Measurements from ENCODE around the gene CD164. TPM values are rescaled to one million over a fixed set of nuclear protein-coding genes. Genes with fewer than 3 reads are reported as not detected.

The CD164 gene
- total and polyA plus RNA-seq, 2 donors (not counting 3 experiments of a cell fraction or from before 2014, with no cell fraction given) = 116 to 172 TPM

- no peak for DNase-seq (ENCODE audit: low read depth, low spot score)
- no peaks in the 10 kb centered on the region for H4K20me1 ChIP-seq (replicated peaks; ENCODE audit: control insufficient read depth, extremely low read depth, insufficient read depth, low read length)
- BruUV-seq (replicated peaks) = no TSS peak
- H3K36me3 ChIP-seq (ENCODE audit: control insufficient read depth in 2 of 2, extremely low read depth in 1 of 2, insufficient read depth in 2 of 2, low read length in 2 of 2) = no peaks in the 10 kb centered on the region
- ChIA-PET CTCF (no interaction called here), POLR2A (no interaction called here)
- H3K4me1 ChIP-seq (ENCODE audit: control insufficient read depth, extremely low read depth, insufficient read depth, low read length) = no peaks in the 10 kb centered on the region
- H3K9me1 ChIP-seq (replicated peaks; ENCODE audit: control insufficient read depth, extremely low read depth, insufficient read depth, low read length) = no peaks in the 10 kb centered on the region
- H3K9me3 ChIP-seq (replicated peaks; ENCODE audit: control insufficient read depth, insufficient read depth, low read length) = no peaks in the 10 kb centered on the region
- H3K9ac ChIP-seq (replicated peaks; ENCODE audit: extremely low read depth, insufficient read depth, low read length) = no peak overlapping the region
- H3K27ac ChIP-seq (ENCODE audit: insufficient read depth, low read depth, low read length) = no peak overlapping the region
- no peak overlapping the region for H2AFZ ChIP-seq (ENCODE audit: low read depth, low read length)
- H3K79me2 ChIP-seq (ENCODE audit: control insufficient read depth, insufficient read depth, low read length) = no peaks in the 10 kb centered on the region
- intact Hi-C loops (cut with micrococcal nuclease) = no loop called here
- TF ChIP-seq POLR2A (IDR thresholded peaks at IDR 0.05; ENCODE audit: low read depth, low read length) (no peak), FOS (IDR thresholded peaks at IDR 0.05; ENCODE audit: borderline replicate concordance, insufficient read depth, low read length) (no peak), JUN (IDR thresholded peaks at IDR 0.05; ENCODE audit: borderline replicate concordance, insufficient read depth, insufficient read length, low read depth) (no peak), POLR2AphosphoS5 (IDR thresholded peaks at IDR 0.05; ENCODE audit: insufficient read depth, low read depth, low read length) (no peak), CTCF (IDR thresholded peaks at IDR 0.05; ENCODE audit: extremely low read depth in 1 of 2, insufficient read depth in 1 of 2, low read depth in 1 of 2, low read length in 2 of 2) (no peak)
- dilution Hi-C loops (cut with MboI; ENCODE audit: extremely low pct_ligation_motif_present, low sequenced_read_pairs) = no loop called here
- no peak for FAIRE-seq
- no peak overlapping the region for H3K4me2 ChIP-seq (ENCODE audit: insufficient read depth, low read length)
- H3K4me3 ChIP-seq (replicated peaks in 1 of 3; ENCODE audit: insufficient read depth in 1 of 3, low read depth in 1 of 3, low read length in 3 of 3) = no peak overlapping the region
- H3K27me3 ChIP-seq (ENCODE audit: control insufficient read depth in 2 of 2, insufficient read depth in 2 of 2, low read length in 2 of 2) = peaks cover 1 to 3% of the 10 kb centered on the region in 2 experiments
Observed at GRCh38 chr6:109332748-109333147, 49.5 kb downstream of the CD164 start.

GRCh38 chr6:109331081-109331480 is 51.2 kb downstream of the CD164 start:
- no peak overlapping the region for H3K27ac ChIP-seq (ENCODE audit: insufficient read depth, low read depth, low read length)
- no TSS peak for BruUV-seq (replicated peaks)
- intact Hi-C loops (cut with micrococcal nuclease) = no loop called here
- DNase-seq (ENCODE audit: low read depth, low spot score) = no peak
- H3K9ac ChIP-seq (replicated peaks; ENCODE audit: extremely low read depth, insufficient read depth, low read length) = no peak overlapping the region
- CTCF ChIA-PET = no interaction called here
- H3K79me2 ChIP-seq (ENCODE audit: control insufficient read depth, insufficient read depth, low read length) = no peaks in the 10 kb centered on the region
- peaks cover 4 to 5% of the 10 kb centered on the region in 2 experiments for H3K27me3 ChIP-seq (ENCODE audit: control insufficient read depth in 2 of 2, insufficient read depth in 2 of 2, low read length in 2 of 2)
- H4K20me1 ChIP-seq (replicated peaks; ENCODE audit: control insufficient read depth, extremely low read depth, insufficient read depth, low read length) = no peaks in the 10 kb centered on the region
- POLR2A ChIA-PET = no interaction called here
- H3K36me3 ChIP-seq (ENCODE audit: control insufficient read depth in 2 of 2, extremely low read depth in 1 of 2, insufficient read depth in 2 of 2, low read length in 2 of 2) = no peaks in the 10 kb centered on the region
- dilution Hi-C loops (cut with MboI; ENCODE audit: extremely low pct_ligation_motif_present, low sequenced_read_pairs) = no loop called here
- H3K9me1 ChIP-seq (replicated peaks; ENCODE audit: control insufficient read depth, extremely low read depth, insufficient read depth, low read length) = no peaks in the 10 kb centered on the region
- H3K4me3 ChIP-seq (replicated peaks in 1 of 3; ENCODE audit: insufficient read depth in 1 of 3, low read depth in 1 of 3, low read length in 3 of 3) = no peak overlapping the region
- H3K9me3 ChIP-seq (replicated peaks; ENCODE audit: control insufficient read depth, insufficient read depth, low read length) = no peaks in the 10 kb centered on the region
- FAIRE-seq = no peak
- H3K4me1 ChIP-seq (ENCODE audit: control insufficient read depth, extremely low read depth, insufficient read depth, low read length) = no peaks in the 10 kb centered on the region
- no peak for TF ChIP-seq MAX (IDR thresholded peaks at IDR 0.05; ENCODE audit: insufficient read depth, insufficient read length)
- TF ChIP-seq POLR2A (IDR thresholded peaks at IDR 0.05; ENCODE audit: low read depth, low read length) = no peak
- no peak for TF ChIP-seq CTCF (IDR thresholded peaks at IDR 0.05; ENCODE audit: extremely low read depth in 1 of 2, insufficient read depth in 1 of 2, low read depth in 1 of 2, low read length in 2 of 2)
- TF ChIP-seq GATA2 (IDR thresholded peaks at IDR 0.05; ENCODE audit: insufficient read depth, insufficient read length, low read depth, low read length) = no peak
- TF ChIP-seq JUN (IDR thresholded peaks at IDR 0.05; ENCODE audit: borderline replicate concordance, insufficient read depth, insufficient read length, low read depth) = no peak
- no peak for TF ChIP-seq MYC (IDR thresholded peaks at IDR 0.05; ENCODE audit: low read depth, low read length)
- no peak for TF ChIP-seq POLR2AphosphoS5 (IDR thresholded peaks at IDR 0.05; ENCODE audit: insufficient read depth, low read depth, low read length)
- no peak for TF ChIP-seq EZH2 (IDR thresholded peaks at IDR 0.05; ENCODE audit: borderline replicate concordance, low read depth, low read length, severe bottlenecking)
- TF ChIP-seq FOS (IDR thresholded peaks at IDR 0.05; ENCODE audit: borderline replicate concordance, insufficient read depth, low read length) = no peak
- H3K4me2 ChIP-seq (ENCODE audit: insufficient read depth, low read length) = no peak overlapping the region
- no peak overlapping the region for H2AFZ ChIP-seq (ENCODE audit: low read depth, low read length)

Data from endothelial cell of umbilical vein (primary cell).